ENCODE data around the gene ABI1. TPM values are rescaled to one million over a fixed set of nuclear protein-coding genes. Genes with fewer than 3 reads are reported as not detected.

The ABI1 gene
- total RNA-seq, 1 donor = 57.9 TPM

- peak; percentile 12 for DNase-seq (ENCODE audit: low read depth)
- TF ChIP-seq CTCF (IDR thresholded peaks at IDR 0.05; ENCODE audit: insufficient read depth, low read depth, low read length) = no peak
- no peak overlapping the region for H3K4me3 ChIP-seq (ENCODE audit: low read depth, low read length)
Measured at GRCh38 chr10:26773633-26774032, 87.1 kb downstream of the ABI1 start.

- H3K4me3 ChIP-seq (ENCODE audit: low read depth, low read length) = no peak overlapping the region
- DNase-seq (ENCODE audit: low read depth) = no peak
- TF ChIP-seq CTCF (IDR thresholded peaks at IDR 0.05; ENCODE audit: insufficient read depth, low read depth, low read length) = no peak
Measured at GRCh38 chr10:26770069-26770468, 90.7 kb downstream of the ABI1 start.

- H3K4me3 ChIP-seq (ENCODE audit: low read depth, low read length) = no peak overlapping the region
- TF ChIP-seq CTCF (IDR thresholded peaks at IDR 0.05; ENCODE audit: insufficient read depth, low read depth, low read length) = no peak
- DNase-seq (ENCODE audit: low read depth) = no peak
Measured at GRCh38 chr10:26765549-26765948, 95.2 kb downstream of the ABI1 start.

- no peak for DNase-seq (ENCODE audit: low read depth)
- TF ChIP-seq CTCF (IDR thresholded peaks at IDR 0.05; ENCODE audit: insufficient read depth, low read depth, low read length) = no peak
- no peak overlapping the region for H3K4me3 ChIP-seq (ENCODE audit: low read depth, low read length)
Measured at GRCh38 chr10:26759008-26759407, 101.8 kb downstream of the ABI1 start.

- TF ChIP-seq CTCF (IDR thresholded peaks at IDR 0.05; ENCODE audit: insufficient read depth, low read depth, low read length) = no peak
- peak; percentile 65 for DNase-seq (ENCODE audit: low read depth)
- no peak overlapping the region for H3K4me3 ChIP-seq (ENCODE audit: low read depth, low read length)
Measured at GRCh38 chr10:26755443-26755903, 105.3 kb downstream of the ABI1 start.

- no peak for TF ChIP-seq CTCF (IDR thresholded peaks at IDR 0.05; ENCODE audit: insufficient read depth, low read depth, low read length)
- H3K4me3 ChIP-seq (ENCODE audit: low read depth, low read length) = no peak overlapping the region
- DNase-seq (ENCODE audit: low read depth) = no peak
Measured at GRCh38 chr10:26746061-26746460, 114.7 kb downstream of the ABI1 start.

- no peak for DNase-seq (ENCODE audit: low read depth)
- no peak for TF ChIP-seq CTCF (IDR thresholded peaks at IDR 0.05; ENCODE audit: insufficient read depth, low read depth, low read length)
- no peak overlapping the region for H3K4me3 ChIP-seq (ENCODE audit: low read depth, low read length)
Measured at GRCh38 chr10:26743841-26744240, 116.9 kb downstream of the ABI1 start.
